ENCODE data around the gene RSPH4A. TPM values are rescaled to one million over a fixed set of nuclear protein-coding genes. Genes with fewer than 3 reads are reported as not detected.

RSPH4A gene
- total and polyA plus RNA-seq, 2 of the 8 experiments (the other 6 are each of a cell fraction or from before 2014, with no cell fraction given), result 0.38 to 0.52 TPM

GRCh38 chr6:116586276-116586675 is 30.0 kb upstream of the RSPH4A start:
- DNase-seq (ENCODE audit: low read depth in 1 of 2, low spot score in 2 of 2) (no peak), FAIRE-seq (no peak)
- Histone ChIP-seq H2BK15ac (ENCODE audit: low read length) (no peak overlapping the region), H3K23me2 (ENCODE audit: low read depth, low read length) (peaks cover 3% of the 10 kb centered on the region; the same call in 1 of the 2 replicates), H3K14ac (ENCODE audit: insufficient read length) (no peak overlapping the region), H3K56ac (replicated peaks; ENCODE audit: insufficient read length, low read depth, low read length) (no peak overlapping the region), H3K4ac (replicated peaks; ENCODE audit: insufficient read length, low read depth, low read length) (no peak overlapping the region), H2BK12ac (ENCODE audit: low read depth, low read length) (no peak overlapping the region), H2AK5ac (ENCODE audit: low read depth, low read length) (no peak overlapping the region), H3K79me1 (ENCODE audit: low read depth, low read length) (no peaks in the 10 kb centered on the region), H3K4me1 (replicated peaks in 1 of 4; ENCODE audit: control insufficient read depth in 3 of 4, insufficient read depth in 4 of 4, low read length in 3 of 4) (no peaks in the 10 kb centered on the region), H3K27me3 (replicated peaks in 1 of 4; ENCODE audit: control insufficient read depth in 3 of 4, extremely low read depth in 1 of 4, insufficient read depth in 3 of 4, low read length in 3 of 4) (peaks cover 0 to 1% (median 0%) of the 10 kb centered on the region in 4 experiments; a peak in 1 of 7 replicates), H3K27ac (ENCODE audit: low read depth, low read length) (no peak overlapping the region), H3K23ac (ENCODE audit: insufficient read length) (no peak overlapping the region), H2BK120ac (replicated peaks; ENCODE audit: low read depth, low read length) (no peak overlapping the region), H2AFZ (ENCODE audit: low read length) (no peak overlapping the region), H3K36me3 (ENCODE audit: control insufficient read depth in 2 of 4, insufficient read depth in 4 of 4, low read length in 3 of 4) (peaks cover 0 to 23% (median 3%) of the 10 kb centered on the region in 4 experiments; a peak in 5 of 8 replicates), H4K20me1 (replicated peaks in 1 of 2; ENCODE audit: control insufficient read depth in 1 of 2, insufficient read depth in 2 of 2, low read length in 2 of 2) (no peaks in the 10 kb centered on the region), H3K4me2 (ENCODE audit: insufficient read depth in 1 of 2, low read depth in 2 of 2, low read length in 2 of 2) (no peak overlapping the region), H4K91ac (replicated peaks; ENCODE audit: insufficient read length, low read length) (no peak overlapping the region), H3K9me3 (ENCODE audit: insufficient read depth in 2 of 2, low read depth in 1 of 2, low read length in 1 of 2) (no peaks in the 10 kb centered on the region), H2BK5ac (ENCODE audit: low read depth, low read length) (no peak overlapping the region), H3K18ac (ENCODE audit: extremely low read depth, low read length) (no peak overlapping the region), H3K4me3 (ENCODE audit: extremely low read depth in 1 of 4, insufficient read depth in 2 of 4, low read depth in 3 of 4, low read length in 4 of 4) (no peak overlapping the region), H3K9ac (replicated peaks in 1 of 4; ENCODE audit: extremely low read depth in 1 of 4, low read depth in 3 of 4, low read length in 3 of 4) (no peak overlapping the region), H3K79me2 (ENCODE audit: control insufficient read depth in 1 of 2, insufficient read depth in 2 of 2, low read length in 2 of 2) (no peaks in the 10 kb centered on the region), H4K8ac (ENCODE audit: extremely low read depth, insufficient read depth, low read length) (no peak overlapping the region), H4K5ac (ENCODE audit: insufficient read length, low read depth, low read length) (no peak overlapping the region), H2BK20ac (ENCODE audit: low read length) (no peak overlapping the region)
- POLR2A ChIA-PET (ENCODE audit: partially characterized antibody), result no interaction called here
- no peak for TF ChIP-seq KDM5A (IDR thresholded peaks at IDR 0.05; ENCODE audit: low read length)
- TF ChIP-seq ATF2 (IDR thresholded peaks at IDR 0.05; ENCODE audit: low read length), result no peak
- no peak for TF ChIP-seq SRF (IDR thresholded peaks at IDR 0.05; ENCODE audit: low read depth, low read length)
- no peak for TF ChIP-seq CHD2 (IDR thresholded peaks at IDR 0.05; ENCODE audit: low read length)
- CTCF ChIA-PET (ENCODE audit: partially characterized antibody), result no interaction called here

Data from H1 (cell line).